PC-3 (cell line): ENCODE data around the gene CAMTA1. TPM values are rescaled to one million over a fixed set of nuclear protein-coding genes. Genes with fewer than 3 reads are reported as not detected.

Source experiments
- ATAC-seq: fragments of 200-7000 bp; cut with Tn5 transposase; 2 replicates; pipeline ENCODE4 v1.9.1; 2020; ENCODE audit warnings: mild to moderate bottlenecking, moderate library complexity
- BruUV-seq: library from RNA; stranded (reverse); fragments of 400-500 nt; replicated peaks from 2 replicates; lab custom pipeline; 2021; lab: Mats Ljungman, UMichigan
- CTCF ChIA-PET: fragments of 300-600 bp; sonication (Branson Sonifier 250); formaldehyde crosslinking; loops from one replicate; lab custom pipeline; 2022; ENCODE audit warnings: antibody characterized with exemption; lab: Charles Lee
- POLR2A ChIA-PET: fragments of 300-600 bp; sonication (Branson Sonifier 250); formaldehyde crosslinking; loops from one replicate; lab custom pipeline; 2022; ENCODE audit warnings: antibody characterized with exemption; ENCODE audit not compliant: unreplicated experiment; lab: Charles Lee
- DNase-seq: peaks from one replicate; pipeline ENCODE4 v3.0.0-alpha.2; 2015
- H2AFZ ChIP-seq: fragments of 300-600 bp; sonication (generic); 2 replicates; pipeline ENCODE4 v1.6.0; 2016; ENCODE audit warnings: antibody characterized with exemption, low read length
- H3F3A ChIP-seq: fragments of 300-600 bp; sonication (generic); one replicate; pipeline ENCODE4 v1.6.0; 2017; ENCODE audit warnings: antibody characterized with exemption, low read length, control low read depth, mild to moderate bottlenecking; ENCODE audit not compliant: unreplicated experiment
- H3K27ac ChIP-seq: fragments of 300-600 bp; sonication (generic); 2 replicates; pipeline ENCODE4 v1.5.1; 2016; ENCODE audit warnings: mild to moderate bottlenecking, low read length
- H3K27me3 ChIP-seq: fragments of 300-600 bp; sonication (generic); 2 replicates; pipeline ENCODE4 v1.6.1; 2016; ENCODE audit warnings: low read length, mixed read lengths
- H3K36me3 ChIP-seq: fragments of 300-600 bp; sonication (generic); 2 replicates; pipeline ENCODE4 v1.6.1; 2016; ENCODE audit warnings: low read depth, mixed run types, low read length, mixed read lengths
- H3K4me1 ChIP-seq: fragments of 300-600 bp; sonication (generic); 2 replicates; pipeline ENCODE4 v1.5.1; 2016; ENCODE audit warnings: low read length; ENCODE audit not compliant: insufficient read depth
- H3K4me2 ChIP-seq: fragments of 300-600 bp; sonication (generic); 2 replicates; pipeline ENCODE4 v1.6.0; 2016; ENCODE audit warnings: low read length
- H3K4me3 ChIP-seq: fragments of 300-600 bp; sonication (generic); 2 replicates; pipeline ENCODE4 v1.5.1; 2016; ENCODE audit warnings: mild to moderate bottlenecking, low read length, mixed read lengths
- H3K79me2 ChIP-seq: fragments of 300-600 bp; sonication (generic); 2 replicates; pipeline ENCODE4 v1.6.1; 2017; ENCODE audit warnings: low read length, mixed read lengths
- H3K9ac ChIP-seq: fragments of 300-600 bp; sonication (generic); 2 replicates; pipeline ENCODE4 v1.6.0; 2016; ENCODE audit warnings: mild to moderate bottlenecking, low read length
- H3K9me2 ChIP-seq: fragments of 300-600 bp; sonication (generic); replicated peaks from 2 replicates; pipeline ENCODE4 v1.6.1; 2016; ENCODE audit warnings: mixed run types, low read length, mixed read lengths
- H3K9me3 ChIP-seq: fragments of 300-600 bp; sonication (generic); 2 replicates; pipeline ENCODE4 v1.6.1; 2016; ENCODE audit warnings: low read length, mixed read lengths
- H4K20me1 ChIP-seq: fragments of 300-600 bp; sonication (generic); 2 replicates; pipeline ENCODE4 v1.6.1; 2016; ENCODE audit warnings: low read length, mixed read lengths
- EZH2 ChIP-seq: fragments of 300-600 bp; sonication (generic); IDR thresholded peaks from one replicate; pipeline ENCODE4 v1.6.1; 2017; ENCODE audit warnings: antibody characterized with exemption, mild to moderate bottlenecking, low read length; ENCODE audit not compliant: unreplicated experiment
- EZH2phosphoT487 ChIP-seq: fragments of 300-600 bp; sonication (generic); IDR thresholded peaks from 2 replicates; pipeline ENCODE4 v1.6.1; 2018; ENCODE audit warnings: mild to moderate bottlenecking, antibody characterized with exemption, low read length, borderline replicate concordance
- intact Hi-C: fragments of 100-400 bp; cut with micrococcal nuclease; formaldehyde crosslinking; loops from 2 replicates; pipeline ENCODE4 v1.9.0; 2023
- total RNA-seq: library from RNA; depleted of rRNA; stranded (reverse); fragments of >200 nt; gene quantifications from 2 replicates; pipeline ENCODE4 v1.2.3, GENCODE V29; 2014
- TF ChIP-seq, protein P1 (sequence below): fragments of 300-600 bp; sonication (generic); conservative IDR thresholded peaks from 2 replicates; pipeline ENCODE4 v1.5.1; 2017; ENCODE audit warnings: antibody characterized with exemption, low read depth, mild to moderate bottlenecking, low read length

Gene CAMTA1
- total RNA-seq, 1 experiment from 2014 or later, result 40.8 TPM

- BruUV-seq, result no TSS peak
- Histone ChIP-seq H3K9me2 (no peaks in the 10 kb centered on the region), H3F3A (no peaks in the 10 kb centered on the region), H3K4me2 (no peak overlapping the region), H3K36me3 (no peaks in the 10 kb centered on the region), H3K4me1 (no peaks in the 10 kb centered on the region), H2AFZ (no peak overlapping the region), H3K27me3 (peaks cover 36% of the 10 kb centered on the region), H3K79me2 (no peaks in the 10 kb centered on the region), H4K20me1 (no peaks in the 10 kb centered on the region), H3K9me3 (no peaks in the 10 kb centered on the region), H3K9ac (no peak overlapping the region), H3K27ac (no peak overlapping the region), H3K4me3 (no peak overlapping the region)
- DNase-seq (no peak), ATAC-seq (no peak)
- intact Hi-C loops, result no loop called here
- ChIA-PET CTCF (no interaction called here), POLR2A (no interaction called here)
- TF ChIP-seq EZH2phosphoT487, result no peak
- TF ChIP-seq, protein P1, sequence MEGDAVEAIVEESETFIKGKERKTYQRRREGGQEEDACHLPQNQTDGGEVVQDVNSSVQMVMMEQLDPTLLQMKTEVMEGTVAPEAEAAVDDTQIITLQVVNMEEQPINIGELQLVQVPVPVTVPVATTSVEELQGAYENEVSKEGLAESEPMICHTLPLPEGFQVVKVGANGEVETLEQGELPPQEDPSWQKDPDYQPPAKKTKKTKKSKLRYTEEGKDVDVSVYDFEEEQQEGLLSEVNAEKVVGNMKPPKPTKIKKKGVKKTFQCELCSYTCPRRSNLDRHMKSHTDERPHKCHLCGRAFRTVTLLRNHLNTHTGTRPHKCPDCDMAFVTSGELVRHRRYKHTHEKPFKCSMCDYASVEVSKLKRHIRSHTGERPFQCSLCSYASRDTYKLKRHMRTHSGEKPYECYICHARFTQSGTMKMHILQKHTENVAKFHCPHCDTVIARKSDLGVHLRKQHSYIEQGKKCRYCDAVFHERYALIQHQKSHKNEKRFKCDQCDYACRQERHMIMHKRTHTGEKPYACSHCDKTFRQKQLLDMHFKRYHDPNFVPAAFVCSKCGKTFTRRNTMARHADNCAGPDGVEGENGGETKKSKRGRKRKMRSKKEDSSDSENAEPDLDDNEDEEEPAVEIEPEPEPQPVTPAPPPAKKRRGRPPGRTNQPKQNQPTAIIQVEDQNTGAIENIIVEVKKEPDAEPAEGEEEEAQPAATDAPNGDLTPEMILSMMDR, result no peak
- TF ChIP-seq EZH2, result no peak
Observed at GRCh38 chr1:7524341-7525337, 739.4 kb downstream of the CAMTA1 start.

GRCh38 chr1:7525338-7526063 lies 740.2 kb downstream of the CAMTA1 start:
- no peak overlapping the region for H2AFZ ChIP-seq
- no peak overlapping the region for H3K27ac ChIP-seq
- no peak overlapping the region for H3K4me3 ChIP-seq
- H3K4me1 ChIP-seq, result no peaks in the 10 kb centered on the region
- H3K9me3 ChIP-seq, result no peaks in the 10 kb centered on the region
- no peak overlapping the region for H3K4me2 ChIP-seq
- no TSS peak for BruUV-seq
- H3K36me3 ChIP-seq, result no peaks in the 10 kb centered on the region
- no peak overlapping the region for H3K9ac ChIP-seq
- H3K27me3 ChIP-seq, result peaks cover 41% of the 10 kb centered on the region
- no peaks in the 10 kb centered on the region for H4K20me1 ChIP-seq
- H3F3A ChIP-seq, result no peaks in the 10 kb centered on the region
- DNase-seq (no peak), ATAC-seq (no peak)
- TF ChIP-seq, protein P1, result no peak
- no peak for TF ChIP-seq EZH2phosphoT487
- no peak for TF ChIP-seq EZH2
- intact Hi-C loops, result no loop called here
- no peaks in the 10 kb centered on the region for H3K9me2 ChIP-seq
- ChIA-PET POLR2A (no interaction called here), CTCF (no interaction called here)
- no peaks in the 10 kb centered on the region for H3K79me2 ChIP-seq
